BLaER1 treated with 17β-estradiol and CSF1 and Interleukin-3, amounts not matched to agents 10 nM and 100 nM (cell line): ENCODE results near the gene LY6G6C.

Experiments used
- H3K27ac ChIP-seq, 11 experiments: shearing (Covaris generic); formaldehyde crosslinking; 2 replicates each; pipeline ENCODE4 v1.8.1; 2022
- H3K27me3 ChIP-seq, 11 experiments: shearing (Covaris generic); formaldehyde crosslinking; 2 replicates each; pipeline ENCODE4 v1.8.1; 2022
- H3K36me3 ChIP-seq, 11 experiments: shearing (Covaris generic); formaldehyde crosslinking; 2 replicates each; pipeline ENCODE4 v1.8.1; 2022
- H3K4me1 ChIP-seq, 10 experiments: shearing (Covaris generic); formaldehyde crosslinking; 2 replicates each; pipeline ENCODE4 v1.8.1; 2022
- H3K4me2 ChIP-seq, 11 experiments: shearing (Covaris generic); formaldehyde crosslinking; 2 replicates each; pipeline ENCODE4 v1.8.1; 2022
- H3K4me3 ChIP-seq, 10 experiments: shearing (Covaris generic); formaldehyde crosslinking; 2 replicates each; pipeline ENCODE4 v1.8.1; 2022
- H3K9ac ChIP-seq, 11 experiments: shearing (Covaris generic); formaldehyde crosslinking; 2 replicates each; pipeline ENCODE4 v1.8.1; 2022
- H3K9me3 ChIP-seq, 11 experiments: shearing (Covaris generic); formaldehyde crosslinking; replicated peaks in 1 of 11; 2 replicates each; pipeline ENCODE4 v1.8.1; 2022
- H4K20me1 ChIP-seq, 11 experiments: shearing (Covaris generic); formaldehyde crosslinking; 2 replicates each; pipeline ENCODE4 v1.8.1; 2022
- Cebpa-rat ChIP-seq, 11 experiments: shearing (Covaris generic); IDR thresholded peaks; 2 replicates each; pipeline ENCODE4 v1.8.1; 2022

The LY6G6C gene

GRCh38 chr6:31725502-31726350 lies 4.2 kb upstream of the LY6G6C start:
- peak overlapping the region; percentile 1 to 88 (median 84); a peak in 17 of 22 replicates for H3K27ac ChIP-seq
- peaks cover 0 to 24% (median 6%) of the 10 kb centered on the region in 11 experiments; a peak in 18 of 22 replicates for H4K20me1 ChIP-seq
- peak overlapping the region in 9 of 11 experiments; percentile 6 to 48 (median 29); a peak in 9 of 22 replicates for H3K9ac ChIP-seq
- no peak for TF ChIP-seq Cebpa-rat (IDR thresholded peaks at IDR 0.05)
- H3K36me3 ChIP-seq = peaks cover 5 to 35% (median 25%) of the 10 kb centered on the region in 11 experiments; a peak in 21 of 22 replicates
- peak overlapping the region; percentile 92 to 100 (median 98) for H3K4me2 ChIP-seq
- H3K4me1 ChIP-seq = peaks cover 63 to 94% (median 85%) of the 10 kb centered on the region in 10 experiments
- 0 out of 22 replicates have a peak, but pooled peaks cover 0 to 3% (median 0%) of the 10 kb centered on the region in 11 experiments for H3K9me3 ChIP-seq
- no peaks in the 10 kb centered on the region for H3K27me3 ChIP-seq
- H3K4me3 ChIP-seq = 0 out of 20 replicates have a peak overlapping the region, but pooled peaks of 1 of the 10 experiments have one; percentile 18

DNA sequence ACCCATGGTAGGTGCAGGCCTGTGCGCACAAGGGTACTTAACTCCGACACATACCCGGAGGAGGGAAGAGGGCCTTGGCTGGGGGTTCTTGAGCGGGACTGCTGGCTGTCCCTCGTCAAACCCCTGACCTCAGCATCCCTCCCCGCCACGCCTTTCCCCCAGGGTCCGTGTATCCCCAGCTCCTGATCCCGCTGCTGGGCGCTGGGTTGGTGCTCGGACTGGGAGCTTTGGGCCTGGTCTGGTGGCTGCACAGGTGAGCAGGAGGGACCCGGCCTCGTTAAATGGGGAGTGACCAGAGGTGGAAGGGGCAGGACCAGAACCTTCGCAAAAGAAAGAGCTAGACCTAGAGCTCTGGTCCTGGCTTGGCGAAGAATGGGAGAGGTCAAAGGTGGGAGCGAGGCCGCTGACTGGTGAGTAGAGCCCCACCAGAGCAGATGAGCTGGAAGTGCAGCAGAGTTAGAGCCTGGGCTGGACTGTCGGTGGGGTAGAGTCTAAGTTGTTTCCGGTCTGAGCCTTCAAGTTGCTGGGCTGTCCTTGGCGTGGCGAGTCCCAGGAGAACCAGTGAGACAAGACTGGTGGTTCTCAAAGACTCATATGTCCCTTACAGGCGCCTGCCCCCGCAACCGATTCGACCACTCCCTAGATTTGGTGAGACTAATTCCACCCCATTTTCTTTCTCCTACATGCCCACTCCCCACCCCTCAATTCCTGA lies 2.6 kb upstream of the LY6G6C start:
- no peak for TF ChIP-seq Cebpa-rat (IDR thresholded peaks at IDR 0.05)

GRCh38 chr6:31723245-31723979 lies 1.9 kb upstream of the LY6G6C start, which contains the start of gene MPIG6B:
MPIG6B (plus strand) TSS chr6:31723373; CDS start chr6:31723384, 11 bp downstream.
- H3K4me2 ChIP-seq = peak within 1 kb of the TSS; percentile 92 to 100 (median 98)
- peaks cover 50 to 77% (median 69%) of the 10 kb centered on the region in 10 experiments for H3K4me1 ChIP-seq
- no peaks in the 10 kb centered on the region for H3K27me3 ChIP-seq
- H4K20me1 ChIP-seq = peaks cover 0 to 10% (median 0%) of the 10 kb centered on the region in 11 experiments; a peak in 4 of 22 replicates
- peak within 1 kb of the TSS; percentile 22 to 79 (median 72); a peak in 18 of 22 replicates for H3K9ac ChIP-seq
- peak within 1 kb of the TSS in 10 of 11 experiments; percentile 9 to 88 (median 79); a peak in 20 of 22 replicates for H3K27ac ChIP-seq
- peaks cover 0 to 30% (median 19%) of the 10 kb centered on the region in 11 experiments; a peak in 16 of 22 replicates for H3K36me3 ChIP-seq
- H3K9me3 ChIP-seq = 0 out of 22 replicates have a peak, but pooled peaks cover 0 to 3% (median 0%) of the 10 kb centered on the region in 11 experiments
- H3K4me3 ChIP-seq = peak within 1 kb of the TSS in 9 of 10 experiments; percentile 8 to 53 (median 48); a peak in 15 of 20 replicates
- peak in 4 of 11 experiments; percentile 66 to 87 (median 69); a peak in 7 of 22 replicates for TF ChIP-seq Cebpa-rat (IDR thresholded peaks at IDR 0.05)

More for the DNA sequence above, 2.6 kb upstream of the LY6G6C start:
- peak overlapping the region in 8 of 11 experiments; percentile 38 to 79 (median 74); a peak in 15 of 22 replicates for H3K9ac ChIP-seq
- H3K27me3 ChIP-seq = no peaks in the 10 kb centered on the region
- peak overlapping the region in 9 of 11 experiments; percentile 38 to 88 (median 79); a peak in 18 of 22 replicates for H3K27ac ChIP-seq
- 0 out of 22 replicates have a peak, but pooled peaks cover 0 to 3% (median 0%) of the 10 kb centered on the region in 11 experiments for H3K9me3 ChIP-seq
- peaks cover 57 to 85% (median 76%) of the 10 kb centered on the region in 10 experiments for H3K4me1 ChIP-seq
- H3K4me2 ChIP-seq = peak overlapping the region; percentile 92 to 100 (median 98)
- peaks cover 0 to 16% (median 0%) of the 10 kb centered on the region in 11 experiments; a peak in 7 of 22 replicates for H4K20me1 ChIP-seq
- H3K36me3 ChIP-seq = peaks cover 0 to 30% (median 20%) of the 10 kb centered on the region in 11 experiments; a peak in 16 of 22 replicates
- H3K4me3 ChIP-seq = peak overlapping the region in 8 of 10 experiments; percentile 28 to 53 (median 48); a peak in 12 of 20 replicates

DNA sequence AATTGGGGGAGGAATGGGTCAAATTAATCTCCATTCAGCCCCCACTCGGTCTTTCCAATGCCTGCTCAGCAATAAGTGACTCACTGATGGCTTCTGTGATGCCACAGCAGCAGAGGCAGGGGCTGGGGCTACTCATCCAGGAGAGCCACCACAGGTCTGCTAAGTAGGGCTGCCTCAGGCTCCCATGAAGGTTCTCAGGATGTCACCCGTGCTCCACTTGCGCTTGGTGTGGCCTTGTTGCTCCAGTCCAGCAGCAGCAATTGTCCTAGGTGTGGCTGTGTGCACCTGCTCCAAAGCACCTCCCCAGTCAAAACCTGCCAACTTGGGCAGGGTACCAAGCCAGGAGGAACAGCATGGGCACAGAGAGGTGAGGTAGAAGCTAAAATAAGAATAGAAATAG lies 627 bp upstream of the LY6G6C start:
- H4K20me1 ChIP-seq = peaks cover 0 to 4% (median 0%) of the 10 kb centered on the region in 11 experiments; a peak in 2 of 22 replicates
- H3K4me2 ChIP-seq = peak overlapping the region in 9 of 11 experiments; percentile 26 to 99 (median 98); a peak in 16 of 22 replicates
- no peaks in the 10 kb centered on the region for H3K9me3 ChIP-seq

GRCh38 chr6:31720196-31720770 lies 1.3 kb downstream of the LY6G6C start:
- no peak overlapping the region for H3K4me3 ChIP-seq
- peaks cover 0 to 11% (median 0%) of the 10 kb centered on the region in 11 experiments; a peak in 7 of 22 replicates for H3K36me3 ChIP-seq
- peak overlapping the region in 4 of 11 experiments; percentile 29 to 98 (median 78); a peak in 2 of 22 replicates for H3K4me2 ChIP-seq
- no peak for TF ChIP-seq Cebpa-rat (IDR thresholded peaks at IDR 0.05)
- peaks cover 22 to 50% (median 39%) of the 10 kb centered on the region in 10 experiments for H3K4me1 ChIP-seq
- peaks cover 0 to 4% (median 0%) of the 10 kb centered on the region in 11 experiments; a peak in 1 of 22 replicates for H4K20me1 ChIP-seq
- no peaks in the 10 kb centered on the region for H3K9me3 ChIP-seq
- H3K27ac ChIP-seq = no peak overlapping the region
- no peaks in the 10 kb centered on the region for H3K27me3 ChIP-seq
- no peak overlapping the region for H3K9ac ChIP-seq

More for the DNA sequence above, 627 bp upstream of the LY6G6C start:
- Histone ChIP-seq H3K36me3 (peaks cover 0 to 28% (median 17%) of the 10 kb centered on the region in 11 experiments; a peak in 16 of 22 replicates), H3K27me3 (no peaks in the 10 kb centered on the region), H3K27ac (peak overlapping the region in 3 of 11 experiments; percentile 42 to 75 (median 64); a peak in 5 of 22 replicates), H3K4me1 (peaks cover 41 to 65% (median 57%) of the 10 kb centered on the region in 10 experiments), H3K9ac (no peak overlapping the region; a peak in 2 of 22 replicates), H3K4me3 (no peak overlapping the region)
- no peak for TF ChIP-seq Cebpa-rat (IDR thresholded peaks at IDR 0.05)

DNA sequence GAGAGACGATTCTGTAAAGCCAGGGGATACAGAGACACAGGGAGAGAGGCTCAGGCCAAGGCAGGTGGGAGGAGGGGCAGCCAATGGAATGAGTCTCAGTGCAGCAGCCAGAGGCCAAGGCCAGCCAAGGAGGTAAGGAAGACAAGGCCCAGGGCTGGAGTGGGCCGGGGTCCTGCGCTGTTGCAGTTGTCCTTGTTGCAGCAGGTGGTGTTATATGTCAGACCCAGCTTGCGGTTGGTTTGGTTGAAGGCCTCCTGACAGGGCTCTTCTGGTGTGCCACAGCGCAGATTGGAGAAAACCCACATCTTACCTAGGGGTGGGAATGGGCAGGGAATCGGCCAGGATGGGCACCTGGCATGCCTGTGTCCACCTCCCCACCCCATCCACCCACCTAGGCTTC lies 2.5 kb downstream of the LY6G6C start:
- H3K27me3 ChIP-seq = no peaks in the 10 kb centered on the region
- H3K4me3 ChIP-seq = no peak overlapping the region
- H3K9me3 ChIP-seq = no peaks in the 10 kb centered on the region
- peaks cover 0 to 4% (median 0%) of the 10 kb centered on the region in 11 experiments; a peak in 1 of 22 replicates for H4K20me1 ChIP-seq
- no peak overlapping the region for H3K9ac ChIP-seq
- TF ChIP-seq Cebpa-rat (IDR thresholded peaks at IDR 0.05) = no peak
- H3K27ac ChIP-seq = no peak overlapping the region
- H3K4me1 ChIP-seq = peaks cover 18 to 47% (median 38%) of the 10 kb centered on the region in 10 experiments
- H3K36me3 ChIP-seq = peaks cover 0 to under 1% (median 0%) of the 10 kb centered on the region in 11 experiments; a peak in 1 of 22 replicates
- no peak overlapping the region for H3K4me2 ChIP-seq

DNA sequence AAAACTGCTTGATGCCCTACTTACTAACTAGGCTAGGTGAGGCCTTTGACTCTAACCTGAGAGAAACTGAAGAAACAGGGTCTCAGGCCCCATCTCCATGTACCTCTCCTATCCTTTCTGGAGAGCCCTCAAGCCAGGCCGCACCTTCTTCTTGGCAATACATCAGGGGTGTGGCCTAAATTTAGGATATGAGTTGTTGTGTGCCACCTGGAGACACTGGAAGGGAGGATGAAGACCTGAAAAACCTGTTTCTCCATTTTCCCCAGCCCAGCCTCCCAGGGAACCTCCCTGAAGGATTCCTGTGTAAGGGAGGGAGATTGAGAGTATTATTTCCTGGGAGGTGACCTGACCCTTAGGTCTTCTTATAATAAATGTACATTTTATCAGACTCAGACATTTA lies 3.3 kb downstream of the LY6G6C start:
- Histone ChIP-seq H3K36me3 (no peaks in the 10 kb centered on the region), H3K4me1 (peaks cover 15 to 47% (median 36%) of the 10 kb centered on the region in 10 experiments), H3K4me2 (no peak overlapping the region), H3K4me3 (no peak overlapping the region), H4K20me1 (no peaks in the 10 kb centered on the region), H3K27ac (no peak overlapping the region), H3K9me3 (no peaks in the 10 kb centered on the region), H3K27me3 (no peaks in the 10 kb centered on the region), H3K9ac (no peak overlapping the region)
- no peak for TF ChIP-seq Cebpa-rat (IDR thresholded peaks at IDR 0.05)
